ENCODE results near the gene UQCC5.

GRCh38 chr3:52498137-52499054 is 38.0 kb upstream of the UQCC5 start:
- TF ChIP-seq POLR2A (IDR thresholded peaks at IDR 0.05; ENCODE audit: low read depth, low read length) (no peak), POLR2AphosphoS5 (IDR thresholded peaks at IDR 0.05; ENCODE audit: low read depth, low read length) (no peak)
